ENCODE measurements around the gene PTPRC. TPM values are rescaled to one million over a fixed set of nuclear protein-coding genes. Genes with fewer than 3 reads are reported as not detected.

PTPRC gene
- total RNA-seq, 1 donor from 2014 or later, result 0.29 TPM

GRCh38 chr1:198630863-198631262 is 8.0 kb upstream of the PTPRC start:
- TF ChIP-seq CTCF (IDR thresholded peaks at IDR 0.05; ENCODE audit: insufficient read depth, low read length, poor library complexity, severe bottlenecking), result no peak
- no peaks in the 10 kb centered on the region for H3K36me3 ChIP-seq (ENCODE audit: control insufficient read depth, insufficient read depth, low read length)

GRCh38 chr1:198631292-198631691 is 7.5 kb upstream of the PTPRC start:
- TF ChIP-seq CTCF (IDR thresholded peaks at IDR 0.05; ENCODE audit: insufficient read depth, low read length, poor library complexity, severe bottlenecking), result no peak
- Histone ChIP-seq H3K36me3 (ENCODE audit: control insufficient read depth, insufficient read depth, low read length) (no peaks in the 10 kb centered on the region), H3K27me3 (ENCODE audit: control insufficient read depth, insufficient read depth, low read length) (no peaks in the 10 kb centered on the region)

More at GRCh38 chr1:198630863-198631262, 8.0 kb upstream of the PTPRC start:
- DNase-seq (ENCODE audit: low read depth), result no peak
- no peak overlapping the region for H3K4me3 ChIP-seq (ENCODE audit: low read depth, low read length)
- H3K27me3 ChIP-seq (ENCODE audit: control insufficient read depth, insufficient read depth, low read length), result no peaks in the 10 kb centered on the region

GRCh38 chr1:198632007-198632406 is 6.8 kb upstream of the PTPRC start:
- Histone ChIP-seq H3K4me3 (ENCODE audit: low read depth, low read length) (no peak overlapping the region), H3K27me3 (ENCODE audit: control insufficient read depth, insufficient read depth, low read length) (no peaks in the 10 kb centered on the region), H3K36me3 (ENCODE audit: control insufficient read depth, insufficient read depth, low read length) (no peaks in the 10 kb centered on the region)
- no peak for DNase-seq (ENCODE audit: low read depth)
- TF ChIP-seq CTCF (IDR thresholded peaks at IDR 0.05; ENCODE audit: insufficient read depth, low read length, poor library complexity, severe bottlenecking), result no peak

More at GRCh38 chr1:198631292-198631691, 7.5 kb upstream of the PTPRC start:
- DNase-seq (ENCODE audit: low read depth), result no peak
- H3K4me3 ChIP-seq (ENCODE audit: low read depth, low read length), result no peak overlapping the region

GRCh38 chr1:198633675-198634121 is 5.1 kb upstream of the PTPRC start:
- TF ChIP-seq CTCF (IDR thresholded peaks at IDR 0.05; ENCODE audit: insufficient read depth, low read length, poor library complexity, severe bottlenecking), result no peak
- no peak overlapping the region for H3K4me3 ChIP-seq (ENCODE audit: low read depth, low read length)
- no peaks in the 10 kb centered on the region for H3K36me3 ChIP-seq (ENCODE audit: control insufficient read depth, insufficient read depth, low read length)
- H3K27me3 ChIP-seq (ENCODE audit: control insufficient read depth, insufficient read depth, low read length), result no peaks in the 10 kb centered on the region
- DNase-seq (ENCODE audit: low read depth), result no peak

GRCh38 chr1:198635964-198636363 is 2.9 kb upstream of the PTPRC start:
- Histone ChIP-seq H3K27me3 (ENCODE audit: control insufficient read depth, insufficient read depth, low read length) (no peaks in the 10 kb centered on the region), H3K36me3 (ENCODE audit: control insufficient read depth, insufficient read depth, low read length) (no peaks in the 10 kb centered on the region), H3K4me3 (ENCODE audit: low read depth, low read length) (no peak overlapping the region)
- TF ChIP-seq CTCF (IDR thresholded peaks at IDR 0.05; ENCODE audit: insufficient read depth, low read length, poor library complexity, severe bottlenecking), result no peak
- DNase-seq (ENCODE audit: low read depth), result no peak

- H3K4me3 ChIP-seq (ENCODE audit: low read depth, low read length), result no peak overlapping the region
- H3K36me3 ChIP-seq (ENCODE audit: control insufficient read depth, insufficient read depth, low read length), result no peaks in the 10 kb centered on the region
- no peaks in the 10 kb centered on the region for H3K27me3 ChIP-seq (ENCODE audit: control insufficient read depth, insufficient read depth, low read length)
- TF ChIP-seq CTCF (IDR thresholded peaks at IDR 0.05; ENCODE audit: insufficient read depth, low read length, poor library complexity, severe bottlenecking), result no peak
- DNase-seq (ENCODE audit: low read depth), result no peak
Observed at GRCh38 chr1:198636391-198636790, 2.4 kb upstream of the PTPRC start.
